Kidney epithelial cell (primary cell): Measurements from ENCODE around the gene CENPC. TPM values are rescaled to one million over a fixed set of nuclear protein-coding genes. Genes with fewer than 3 reads are reported as not detected.

ENCODE experiments used
- DNase-seq: peaks from one replicate; pipeline ENCODE4 v3.0.0-alpha.2; 2010; ENCODE audit warnings: low read depth
- H3K27me3 ChIP-seq: 2 replicates; pipeline ENCODE4 v1.6.0; 2011; ENCODE audit warnings: low read length; ENCODE audit not compliant: control insufficient read depth, insufficient read depth
- H3K36me3 ChIP-seq: 2 replicates; pipeline ENCODE4 v1.5.1; 2011; ENCODE audit warnings: low read length; ENCODE audit not compliant: control insufficient read depth, insufficient read depth
- H3K4me3 ChIP-seq: 2 replicates; pipeline ENCODE4 v1.5.1; 2011; ENCODE audit warnings: low read depth, mild to moderate bottlenecking, control low read depth, low read length
- total RNA-seq: library from RNA; depleted of rRNA; stranded (reverse); fragments of >200 nt; gene quantifications from 2 replicates; pipeline ENCODE4 v1.2.3, GENCODE V29; 2015
- TF ChIP-seq, protein P1 (sequence below): IDR thresholded peaks from 2 replicates; pipeline ENCODE4 v1.5.1; 2011; ENCODE audit warnings: mild to moderate bottlenecking, moderate library complexity, low read length, control low read depth, inconsistent platforms; ENCODE audit not compliant: insufficient read depth, poor library complexity, severe bottlenecking

The CENPC gene
- total RNA-seq, 1 donor from 2014 or later: 7.8 TPM

DNA sequence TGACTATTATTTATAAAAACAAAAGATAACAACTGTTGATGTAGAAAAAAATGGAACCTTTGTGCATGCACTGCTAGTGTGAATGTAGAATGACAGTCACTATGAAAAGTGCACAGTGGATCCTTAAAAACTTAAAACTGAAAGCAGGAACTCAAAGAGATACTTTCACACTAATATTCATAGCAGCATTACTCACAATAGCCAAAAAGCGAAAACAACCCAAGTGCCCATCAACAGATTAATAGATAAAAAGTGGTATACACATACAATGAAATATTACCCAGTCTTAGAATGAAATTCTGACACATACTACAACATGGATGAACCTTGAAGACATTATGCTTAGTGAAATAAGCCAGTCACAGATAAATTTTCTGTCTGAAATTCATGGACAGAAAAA lies 23.8 kb downstream of the CENPC start:
- Histone ChIP-seq H3K27me3 (no peaks in the 10 kb centered on the region), H3K36me3 (no peaks in the 10 kb centered on the region), H3K4me3 (no peak overlapping the region)
- DNase-seq: no peak
- TF ChIP-seq, protein P1, sequence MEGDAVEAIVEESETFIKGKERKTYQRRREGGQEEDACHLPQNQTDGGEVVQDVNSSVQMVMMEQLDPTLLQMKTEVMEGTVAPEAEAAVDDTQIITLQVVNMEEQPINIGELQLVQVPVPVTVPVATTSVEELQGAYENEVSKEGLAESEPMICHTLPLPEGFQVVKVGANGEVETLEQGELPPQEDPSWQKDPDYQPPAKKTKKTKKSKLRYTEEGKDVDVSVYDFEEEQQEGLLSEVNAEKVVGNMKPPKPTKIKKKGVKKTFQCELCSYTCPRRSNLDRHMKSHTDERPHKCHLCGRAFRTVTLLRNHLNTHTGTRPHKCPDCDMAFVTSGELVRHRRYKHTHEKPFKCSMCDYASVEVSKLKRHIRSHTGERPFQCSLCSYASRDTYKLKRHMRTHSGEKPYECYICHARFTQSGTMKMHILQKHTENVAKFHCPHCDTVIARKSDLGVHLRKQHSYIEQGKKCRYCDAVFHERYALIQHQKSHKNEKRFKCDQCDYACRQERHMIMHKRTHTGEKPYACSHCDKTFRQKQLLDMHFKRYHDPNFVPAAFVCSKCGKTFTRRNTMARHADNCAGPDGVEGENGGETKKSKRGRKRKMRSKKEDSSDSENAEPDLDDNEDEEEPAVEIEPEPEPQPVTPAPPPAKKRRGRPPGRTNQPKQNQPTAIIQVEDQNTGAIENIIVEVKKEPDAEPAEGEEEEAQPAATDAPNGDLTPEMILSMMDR: no peak

DNA sequence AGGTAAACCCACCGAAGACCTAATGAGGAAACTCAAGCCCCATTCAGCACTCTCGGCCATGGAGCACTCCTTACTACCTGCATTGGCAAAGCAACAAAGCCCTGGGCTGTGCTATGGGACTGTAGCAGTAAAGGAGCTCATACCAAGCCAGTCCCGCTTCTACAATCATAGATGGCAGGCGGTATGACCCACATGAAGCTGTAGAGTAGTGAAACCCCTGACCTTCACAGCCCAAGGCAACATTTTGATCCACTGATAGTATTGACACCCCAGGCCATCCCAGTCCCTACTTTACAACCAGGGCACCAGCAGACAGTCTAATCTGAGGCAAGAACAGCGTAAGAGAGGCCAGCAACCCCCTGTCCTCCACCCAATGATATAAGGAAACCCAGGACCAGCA lies 25.2 kb downstream of the CENPC start:
- no peak for DNase-seq

DNA sequence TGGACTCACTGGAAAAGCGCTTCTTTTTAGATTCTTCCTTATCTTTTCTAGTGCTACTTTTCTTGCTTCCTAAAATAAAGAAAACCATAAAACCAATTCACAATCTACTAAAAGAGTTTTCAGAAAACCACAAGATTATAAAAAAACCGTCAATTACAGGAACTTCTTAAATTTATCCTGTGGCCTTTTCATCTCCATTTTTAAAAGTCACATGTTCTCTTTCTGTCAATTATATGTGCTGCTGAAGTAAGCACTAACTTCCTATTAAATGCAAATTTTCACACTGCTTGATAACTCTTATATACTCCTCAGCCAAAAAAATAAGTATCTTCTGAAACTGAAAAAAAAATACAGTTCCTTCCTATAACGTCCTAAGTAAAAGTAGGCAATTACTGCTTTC lies 32.8 kb downstream of the CENPC start:
- TF ChIP-seq, protein P1: no peak
- DNase-seq: no peak
- Histone ChIP-seq H3K36me3 (no peaks in the 10 kb centered on the region), H3K4me3 (no peak overlapping the region), H3K27me3 (no peaks in the 10 kb centered on the region)

More for the DNA sequence above, 25.2 kb downstream of the CENPC start:
- H3K4me3 ChIP-seq: no peak overlapping the region
- H3K27me3 ChIP-seq: no peaks in the 10 kb centered on the region
- no peaks in the 10 kb centered on the region for H3K36me3 ChIP-seq
- TF ChIP-seq, protein P1: no peak

DNA sequence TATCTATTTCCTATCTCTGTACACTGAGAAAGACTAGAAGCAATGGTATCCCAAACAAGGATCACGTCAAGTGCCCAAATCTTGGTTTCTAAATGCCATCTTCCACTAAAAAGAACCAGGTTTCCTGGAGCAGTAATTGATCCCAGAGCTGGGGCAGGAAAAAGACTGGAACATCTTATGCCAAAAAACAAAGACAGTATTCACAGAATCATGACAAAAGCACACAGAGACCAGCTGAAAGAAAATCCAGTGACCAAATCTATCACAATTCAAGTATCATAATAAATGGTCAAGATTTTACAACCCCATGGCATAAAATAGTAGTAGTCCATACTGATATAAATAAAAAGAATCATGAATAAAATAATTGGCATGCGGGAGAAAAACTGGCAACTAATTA lies 44.9 kb downstream of the CENPC start:
- TF ChIP-seq, protein P1: no peak
- Histone ChIP-seq H3K27me3 (no peaks in the 10 kb centered on the region), H3K36me3 (no peaks in the 10 kb centered on the region), H3K4me3 (no peak overlapping the region)
- no peak for DNase-seq

DNA sequence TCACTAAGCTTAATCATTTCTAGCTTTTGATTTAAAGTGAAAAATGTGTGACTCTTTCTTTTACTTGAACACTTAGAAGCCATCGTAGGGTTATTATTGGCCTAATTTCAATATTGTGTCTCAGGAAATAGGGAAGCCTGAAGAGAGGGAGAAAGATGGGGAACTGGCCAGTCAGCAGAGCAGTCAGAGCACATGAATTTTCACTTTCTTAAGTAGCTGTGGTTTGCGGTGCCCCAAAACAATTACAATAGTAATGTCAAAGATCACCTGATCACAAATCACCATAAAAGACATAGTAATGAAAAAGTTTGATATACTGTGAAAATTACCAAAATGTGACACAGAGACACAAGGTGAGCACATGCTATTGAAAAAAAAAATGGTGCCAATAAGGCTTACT lies 45.5 kb downstream of the CENPC start:
- TF ChIP-seq, protein P1: no peak

DNA sequence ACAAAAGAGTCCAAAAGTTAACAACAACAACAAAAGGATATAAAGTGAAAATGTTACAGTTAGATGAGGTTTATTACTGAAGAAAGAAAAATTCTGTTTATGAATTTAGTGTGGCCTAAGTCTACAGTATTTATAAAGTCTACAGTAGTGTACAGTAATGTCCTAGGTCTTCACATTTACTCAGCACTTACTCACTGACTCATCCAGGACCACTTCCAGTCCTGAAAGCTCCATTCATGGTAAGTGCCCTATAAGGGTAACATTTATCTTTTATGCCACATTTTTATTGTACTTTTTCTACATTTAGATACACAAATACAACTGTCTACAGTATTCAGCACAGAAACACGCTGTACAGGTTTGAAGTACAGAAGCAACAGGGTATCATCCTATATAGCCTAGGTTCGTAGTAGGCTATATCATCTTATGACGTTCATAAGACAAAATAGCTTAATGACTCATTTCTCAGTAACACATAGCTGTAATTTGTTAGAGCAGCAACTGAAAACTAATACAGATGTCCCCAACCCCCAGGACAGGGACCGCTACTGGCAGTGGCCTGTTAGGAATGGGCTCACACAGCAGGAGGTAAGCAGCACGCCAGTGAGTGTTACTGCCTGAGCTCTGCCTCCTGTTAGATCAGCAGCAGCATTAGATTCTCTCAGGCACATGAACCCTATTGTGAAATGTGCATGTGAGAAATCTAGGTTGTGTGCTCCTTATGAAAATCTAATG lies 61.3 kb downstream of the CENPC start:
- H3K27me3 ChIP-seq: no peaks in the 10 kb centered on the region
- H3K36me3 ChIP-seq: no peaks in the 10 kb centered on the region
- no peak for DNase-seq
- TF ChIP-seq, protein P1: no peak
- H3K4me3 ChIP-seq: no peak overlapping the region

More for the DNA sequence above, 45.5 kb downstream of the CENPC start:
- Histone ChIP-seq H3K36me3 (no peaks in the 10 kb centered on the region), H3K4me3 (no peak overlapping the region), H3K27me3 (no peaks in the 10 kb centered on the region)
- DNase-seq: no peak
